Activated effector memory CD4-positive, alpha-beta T cell treated with anti-CD3 and anti-CD28 coated beads, Interleukin-2, amount 50 U/mL, for 16 hours (primary cell): ENCODE results near the gene TLCD5.

ENCODE experiments used
- DNase-seq: peaks from one replicate; pipeline ENCODE4 v3.0.0-alpha.2; 2020

TLCD5 gene

GRCh38 chr11:120308081-120308480 lies 17.0 kb upstream of the TLCD5 start:
- no peak for DNase-seq

GRCh38 chr11:120310870-120311269 lies 14.2 kb upstream of the TLCD5 start:
- no peak for DNase-seq

DNA sequence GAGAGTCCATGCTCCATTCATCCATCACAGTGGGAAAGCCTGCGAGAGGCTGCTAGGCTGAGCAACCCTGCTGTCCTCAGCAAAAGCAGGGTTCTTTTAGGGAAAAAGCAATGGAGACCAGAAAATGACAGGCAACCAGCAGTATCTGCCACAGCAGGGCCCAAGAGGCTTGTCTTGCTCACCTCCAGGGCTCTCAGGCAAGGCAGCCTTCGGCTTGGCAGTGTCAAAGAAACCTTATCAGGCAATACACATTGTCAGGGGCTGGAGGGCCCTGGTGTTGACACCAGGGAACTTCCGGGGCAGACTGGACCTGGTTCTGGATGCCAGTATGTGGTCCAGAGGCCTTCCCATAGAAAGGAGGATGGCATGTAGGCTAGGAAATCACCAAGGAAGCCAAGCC lies 10.2 kb upstream of the TLCD5 start:
- DNase-seq: no peak

DNA sequence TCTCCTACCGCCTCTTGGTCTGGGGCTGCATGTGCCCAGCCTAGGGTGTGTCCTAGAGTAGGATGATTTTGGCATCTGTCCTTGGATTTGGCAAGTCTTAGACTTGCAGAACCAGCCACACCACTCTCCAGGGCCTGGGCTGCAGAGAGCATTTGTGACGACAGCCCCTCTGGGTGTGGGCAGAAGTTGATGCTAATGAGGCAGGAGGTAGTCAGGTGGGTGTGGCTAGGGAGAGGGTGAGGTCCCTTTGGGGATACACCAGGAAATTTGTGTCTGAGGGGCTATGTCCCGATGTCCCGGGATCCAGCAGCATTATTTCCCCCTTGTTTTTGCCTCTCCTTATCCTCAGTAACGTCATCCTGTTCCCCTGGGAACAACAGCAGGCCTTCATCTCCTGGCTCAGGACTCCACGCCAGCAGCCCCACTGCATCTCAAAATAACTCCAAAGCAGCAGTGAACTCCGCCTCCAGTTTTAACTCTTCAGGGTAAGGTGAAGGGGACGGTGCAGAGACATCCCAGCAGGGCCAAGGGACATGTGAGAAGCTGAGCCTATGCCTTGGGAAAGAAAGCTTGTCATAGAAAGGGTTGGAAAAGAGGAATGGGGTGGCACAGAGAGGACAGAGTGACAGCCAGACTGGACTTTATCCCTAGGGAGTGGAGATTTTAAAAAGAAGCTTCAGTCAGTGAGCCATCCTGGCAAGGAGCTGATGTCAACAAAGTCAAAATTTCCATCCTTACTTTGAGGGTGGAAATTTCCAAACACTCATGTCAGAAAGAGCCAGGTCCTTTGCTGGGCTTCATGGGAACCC lies 8.0 kb upstream of the TLCD5 start:
- DNase-seq: no peak

DNA sequence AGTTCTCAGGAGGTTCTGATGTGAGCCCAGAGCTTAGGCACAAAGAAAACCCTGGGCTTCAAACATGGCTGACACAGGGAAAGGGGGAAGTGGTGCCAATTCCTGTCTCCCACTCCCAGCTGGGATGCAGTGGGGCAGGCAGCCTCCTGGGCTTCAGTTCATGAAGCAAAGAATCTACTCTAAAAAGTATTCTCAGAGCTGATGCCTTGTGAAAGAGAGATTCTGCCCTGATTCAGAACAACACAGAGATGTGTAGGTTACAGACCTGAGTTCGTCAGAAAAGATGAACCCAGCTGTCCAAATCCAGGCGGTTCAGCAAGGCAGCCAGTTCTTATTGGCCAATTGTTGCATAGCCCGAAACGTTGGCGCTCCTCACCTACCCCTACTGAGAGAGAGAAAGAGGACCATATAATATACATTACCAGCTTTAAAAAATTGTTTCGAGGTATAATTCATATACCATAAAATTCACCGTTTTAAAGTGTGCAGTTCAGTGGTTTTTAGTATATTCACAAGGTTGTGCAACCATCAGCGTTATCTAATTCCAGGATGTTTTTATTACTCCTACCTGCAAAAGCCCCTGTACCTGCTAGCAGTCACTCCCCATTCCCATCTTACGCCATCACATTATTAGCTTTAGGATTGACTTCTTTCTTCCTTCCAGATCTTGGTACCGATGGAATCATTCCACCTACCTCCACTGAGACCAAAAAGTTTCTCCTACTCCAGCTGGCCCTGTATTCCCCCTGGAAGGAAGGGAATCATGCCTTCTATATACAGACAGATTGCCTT lies 7.2 kb upstream of the TLCD5 start:
- no peak for DNase-seq

GRCh38 chr11:120318906-120319305 lies 6.2 kb upstream of the TLCD5 start:
- no peak for DNase-seq

DNA sequence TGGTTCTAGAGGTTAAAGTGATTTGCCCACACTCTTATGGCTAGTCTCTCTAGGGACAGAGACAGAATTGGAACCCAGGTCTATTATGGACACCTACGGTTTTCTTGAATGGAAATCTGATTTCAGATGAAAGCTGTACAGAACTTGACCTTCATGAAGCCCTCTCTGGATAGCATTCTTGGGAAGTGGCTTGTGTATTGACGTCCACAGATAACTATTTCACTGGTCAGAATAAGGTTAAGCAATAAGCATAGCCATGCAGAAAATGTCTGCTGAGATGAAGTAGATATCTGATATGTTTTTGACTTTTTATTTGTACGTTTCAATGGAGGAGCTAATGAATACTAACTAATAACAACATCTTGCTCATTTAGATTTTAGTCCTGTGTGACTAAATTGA lies 1.1 kb downstream of the TLCD5 start:
- no peak for DNase-seq

GRCh38 chr11:120326845-120327281 lies 1.8 kb downstream of the TLCD5 start:
- no peak for DNase-seq

- no peak for DNase-seq
Observed at GRCh38 chr11:120327311-120327710, 2.2 kb downstream of the TLCD5 start.

- DNase-seq: no peak
Observed at GRCh38 chr11:120329556-120329955, 4.5 kb downstream of the TLCD5 start.

- no peak for DNase-seq
Observed at GRCh38 chr11:120330045-120330444, 4.9 kb downstream of the TLCD5 start.

GRCh38 chr11:120331301-120331996 lies 6.3 kb downstream of the TLCD5 start:
- no peak for DNase-seq

DNA sequence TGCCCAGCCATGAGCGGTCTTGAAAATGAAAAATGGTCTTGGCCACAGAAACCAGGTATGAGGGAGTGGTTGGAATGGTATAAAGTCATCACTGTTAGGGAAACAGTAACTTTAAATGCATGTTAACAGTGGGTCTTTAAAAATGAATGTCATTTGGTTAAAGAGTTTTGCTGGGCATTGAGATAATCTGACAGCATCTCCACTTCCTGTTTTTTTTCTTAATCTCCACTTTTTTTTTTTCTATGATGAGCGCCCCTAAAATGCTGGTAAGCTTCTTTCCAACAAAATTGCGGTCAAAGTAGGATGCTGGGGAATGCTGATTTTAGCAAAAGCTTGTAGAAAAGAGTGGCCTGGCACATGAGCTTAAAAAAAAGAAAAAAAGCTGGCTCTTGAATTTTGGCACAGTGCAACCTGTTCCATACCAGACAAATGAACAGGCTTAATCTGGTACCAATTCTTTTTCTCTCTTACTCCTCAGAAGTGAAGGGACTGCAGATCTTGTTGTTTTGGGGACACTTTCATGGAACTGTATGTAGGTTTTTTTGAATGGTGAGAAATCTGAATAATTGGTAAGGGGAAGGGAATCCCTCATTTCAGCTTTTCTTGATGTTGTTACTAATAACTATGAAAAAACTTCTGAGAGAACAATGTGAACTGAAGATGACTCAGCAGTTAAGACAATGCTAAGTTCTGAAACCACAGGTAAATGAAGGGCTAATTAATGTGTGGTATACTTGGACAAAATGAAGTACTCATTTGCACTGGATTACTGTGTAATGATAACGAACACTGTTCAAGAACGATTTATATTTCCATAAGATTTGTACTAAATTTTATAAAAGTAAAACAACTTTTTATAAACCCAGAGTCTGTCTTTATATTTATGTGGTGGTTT lies 8.0 kb downstream of the TLCD5 start:
- DNase-seq: no peak

DNA sequence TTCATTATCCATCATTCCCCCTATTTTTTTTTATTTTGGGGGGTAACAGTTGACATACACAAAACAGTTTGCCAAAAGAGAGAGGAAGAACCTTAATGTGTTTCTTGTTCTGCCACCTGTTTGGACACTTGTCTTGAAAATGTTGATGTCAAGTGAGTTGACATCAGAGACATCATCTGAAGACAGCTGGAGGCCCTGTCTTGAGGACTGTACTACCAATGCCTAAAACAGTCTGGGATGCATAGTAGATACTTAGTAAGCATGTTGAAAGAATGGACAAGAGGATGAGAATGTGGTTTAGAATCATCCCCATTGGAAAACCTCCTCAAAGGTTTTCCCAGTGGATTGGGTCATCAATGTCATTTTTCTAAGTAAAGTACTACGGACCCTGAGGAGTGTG lies 8.7 kb downstream of the TLCD5 start:
- DNase-seq: no peak

DNA sequence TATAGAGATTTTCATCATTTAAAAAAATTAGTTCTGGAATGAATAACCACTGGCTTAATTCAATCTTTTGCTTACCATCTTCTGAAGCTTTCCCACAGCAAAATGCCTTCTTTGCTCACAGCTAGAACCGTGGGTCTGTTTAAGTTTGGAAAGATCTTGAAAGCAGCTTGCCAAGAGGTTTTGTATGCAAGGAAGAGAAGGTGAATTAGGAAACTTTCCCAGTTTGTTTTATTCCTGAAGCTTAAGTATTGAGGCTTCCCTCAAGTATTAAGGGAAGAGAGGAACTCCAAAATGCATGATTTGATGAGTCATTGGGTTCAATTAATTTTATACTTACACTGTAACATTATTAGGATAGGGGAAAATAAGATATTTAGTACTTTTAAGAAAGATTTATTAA lies 9.2 kb downstream of the TLCD5 start:
- no peak for DNase-seq

GRCh38 chr11:120334894-120335462 lies 9.9 kb downstream of the TLCD5 start:
- DNase-seq: peak; percentile 75

DNA sequence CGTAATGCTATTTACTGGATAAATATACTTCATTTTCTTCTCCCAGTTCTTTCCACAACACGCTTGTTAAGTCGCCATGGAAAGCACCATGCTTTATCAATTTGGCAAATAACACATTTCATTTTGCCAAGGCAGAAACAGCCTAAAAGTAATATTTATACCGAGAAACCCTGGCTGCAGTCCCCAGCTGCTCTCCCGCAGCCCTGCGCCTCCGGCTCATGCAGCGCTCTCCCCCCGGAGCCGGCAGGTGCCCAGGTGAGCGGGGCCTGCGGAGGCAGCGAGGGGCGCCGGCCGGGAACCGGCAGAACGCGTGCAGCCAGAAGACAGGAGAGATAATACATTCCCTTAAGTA lies 10.4 kb downstream of the TLCD5 start:
- no peak for DNase-seq

DNA sequence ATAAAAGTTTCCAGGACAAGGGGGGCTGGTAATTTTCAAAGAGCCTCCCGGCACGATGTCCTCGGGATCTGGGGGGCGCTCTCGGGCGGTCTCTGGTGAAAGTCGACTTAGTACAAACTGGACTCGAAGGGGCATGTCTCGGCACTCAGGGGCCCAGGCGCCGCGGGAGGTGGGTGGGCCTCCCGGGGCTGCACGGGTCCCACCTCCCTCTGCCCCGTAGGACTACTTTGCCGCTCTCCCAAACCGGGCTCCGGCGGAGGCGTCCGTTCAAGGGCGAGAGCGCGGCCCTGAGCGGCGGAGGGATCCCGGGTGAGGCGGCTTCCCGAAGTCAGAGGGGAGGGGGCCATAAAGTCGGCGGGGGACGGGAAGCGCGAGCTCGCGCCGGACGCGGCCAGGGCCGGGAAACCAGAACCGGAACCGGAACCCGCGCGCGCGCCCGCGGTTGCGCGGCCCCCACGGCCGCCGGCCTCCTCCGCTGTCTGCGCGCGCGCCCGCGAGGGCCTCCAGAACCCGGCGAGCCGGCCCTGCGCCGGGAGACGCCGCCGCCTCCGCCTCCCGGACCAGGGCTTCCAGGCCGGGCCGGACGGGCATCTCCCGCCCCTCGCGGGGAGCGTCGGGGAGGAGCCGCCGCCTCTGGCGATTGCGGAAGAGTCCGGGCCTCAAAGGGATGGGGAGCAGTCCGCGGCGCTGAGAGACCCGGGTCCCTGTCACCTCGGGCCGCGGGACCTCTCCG lies 11.0 kb downstream of the TLCD5 start, which contains the start of gene ARHGEF12:
ARHGEF12 (plus strand) TSS at position 506 of the 733 bp plus-strand sequence. CDS start 831 bp downstream, outside the sequence.
- peak; percentile 91 for DNase-seq

- peak; percentile 76 for DNase-seq
Observed at GRCh38 chr11:120336641-120337354, 11.7 kb downstream of the TLCD5 start.

GRCh38 chr11:120337355-120338106 lies 12.4 kb downstream of the TLCD5 start:
- no peak for DNase-seq
